G401 (cell line): ENCODE measurements around the gene CHD5. TPM values are rescaled to one million over a fixed set of nuclear protein-coding genes. Genes with fewer than 3 reads are reported as not detected.
A peak's percentile ranks its signal among the peaks of the same experiment; 100 is the strongest.

Experiments
- DNase-seq: peaks from one replicate; pipeline ENCODE4 v3.0.0-alpha.2; 2015; ENCODE audit warnings: low spot score
- in situ Hi-C: cut with HindIII; loops from 2 replicates; pipeline ENCODE4 v1.10.0; 2016; ENCODE audit warnings: low sequenced_read_pairs, mixed read lengths
- total RNA-seq: library from RNA; depleted of rRNA; stranded (reverse); fragments of >200 nt; shearing (Covaris generic); gene quantifications from 2 replicates; pipeline ENCODE4 v1.2.3, GENCODE V29; 2014

CHD5 gene
- total RNA-seq, 1 experiment from 2014 or later, result 13.5 TPM

- peak; percentile 50 for DNase-seq
- in situ Hi-C loops, result no loop called here
Observed at GRCh38 chr1:6162773-6163172, 17.3 kb downstream of the CHD5 start.

DNA sequence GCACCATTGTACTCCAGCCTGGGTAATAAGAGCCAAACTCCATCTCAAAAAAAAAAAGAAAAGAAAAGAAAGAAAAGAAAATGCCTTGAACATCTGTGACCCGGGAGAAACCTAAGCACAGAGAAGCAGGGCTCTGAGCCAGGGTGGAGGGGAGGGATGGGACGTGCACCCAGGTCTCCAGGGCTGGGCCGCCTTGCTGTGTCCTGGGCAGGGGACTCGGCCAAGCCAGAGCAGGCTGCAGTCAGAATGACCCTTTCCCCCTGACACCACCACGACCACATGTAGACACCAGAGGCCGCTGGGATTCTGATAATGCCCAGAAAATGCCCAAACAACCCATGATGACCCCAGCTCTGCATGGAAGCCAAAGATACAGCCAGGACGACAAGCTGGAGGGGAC, 17.8 kb downstream of the CHD5 start:
- in situ Hi-C loops, result no loop called here
- no peak for DNase-seq

DNA sequence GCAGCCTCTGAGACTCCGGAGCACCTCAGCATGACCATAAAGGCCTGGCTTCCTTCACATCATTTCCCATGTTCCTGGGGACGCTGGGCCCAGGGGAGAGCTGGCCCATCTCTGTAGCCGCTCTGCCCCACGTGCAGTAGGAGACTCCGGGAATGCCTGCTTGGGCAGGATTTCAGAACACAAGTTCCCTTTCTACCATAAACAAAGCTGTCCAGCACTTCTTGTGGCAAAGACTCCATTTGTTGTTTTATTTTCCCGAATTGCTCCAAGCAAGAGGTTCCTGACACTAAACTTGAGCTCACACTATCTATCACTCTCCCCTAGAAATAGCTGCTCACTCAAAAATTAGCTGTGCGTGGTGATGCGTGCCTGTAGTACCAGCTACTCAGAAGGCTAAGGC, 21.9 kb downstream of the CHD5 start:
- DNase-seq, result no peak
- in situ Hi-C loops, result no loop called here

DNA sequence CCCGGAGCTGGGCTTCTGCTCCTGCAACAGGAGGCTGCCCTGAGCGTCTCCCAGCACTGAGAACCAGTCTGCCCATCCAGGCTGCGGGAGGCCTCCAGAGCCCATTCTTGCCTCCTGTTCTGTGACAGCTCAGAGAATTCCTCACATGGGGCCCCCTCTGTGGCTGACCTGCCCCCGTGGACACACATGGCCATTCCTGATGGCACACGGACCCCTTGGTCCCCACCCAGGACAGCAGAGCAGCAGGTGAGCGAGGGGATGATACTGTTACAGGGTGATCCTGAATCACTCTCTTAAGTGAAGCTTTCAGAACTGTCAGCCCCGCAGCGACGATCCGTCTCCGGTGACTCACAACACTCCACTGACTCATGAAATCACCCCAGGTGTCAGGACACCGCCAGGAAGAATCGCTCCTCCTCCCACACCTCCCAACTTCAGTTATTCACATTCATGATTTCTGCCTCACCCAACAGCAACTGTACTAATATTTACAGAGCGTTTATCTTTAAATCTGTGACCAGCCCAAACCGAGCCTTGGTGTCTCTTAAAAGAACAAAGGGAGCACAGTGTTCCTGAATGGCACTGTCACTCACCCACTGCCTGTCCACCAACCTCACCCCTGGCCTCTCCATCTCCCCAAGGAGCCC, 22.5 kb downstream of the CHD5 start:
- peak; percentile 10 for DNase-seq

DNA sequence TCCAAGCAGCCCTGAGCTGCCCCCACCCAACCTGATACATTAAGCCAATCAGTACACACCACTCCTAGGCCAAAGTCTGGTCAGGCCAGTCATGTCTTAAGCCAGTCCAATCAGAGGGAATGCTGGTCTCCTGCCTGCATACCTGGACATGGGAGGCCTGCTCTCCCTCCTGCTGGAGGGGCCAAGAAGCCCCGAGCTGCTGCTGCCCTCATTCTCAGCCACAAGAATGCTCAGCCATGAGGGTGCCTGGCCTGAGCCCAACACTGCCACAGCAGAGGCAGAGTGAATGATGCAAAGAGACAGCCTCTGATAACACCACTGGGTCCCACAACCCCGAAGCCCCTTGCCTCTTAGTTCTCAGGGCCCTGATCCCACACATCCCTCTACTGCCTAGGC, 23.0 kb downstream of the CHD5 start:
- DNase-seq, result no peak
- in situ Hi-C loops, result no loop called here

More for the DNA sequence above, 22.5 kb downstream of the CHD5 start:
- in situ Hi-C loops, result no loop called here

GRCh38 chr1:6154525-6155319, 25.4 kb downstream of the CHD5 start:
- in situ Hi-C loops, result no loop called here
- no peak for DNase-seq

GRCh38 chr1:6152882-6153281, 27.2 kb downstream of the CHD5 start:
- no peak for DNase-seq
- in situ Hi-C loops, result no loop called here

DNA sequence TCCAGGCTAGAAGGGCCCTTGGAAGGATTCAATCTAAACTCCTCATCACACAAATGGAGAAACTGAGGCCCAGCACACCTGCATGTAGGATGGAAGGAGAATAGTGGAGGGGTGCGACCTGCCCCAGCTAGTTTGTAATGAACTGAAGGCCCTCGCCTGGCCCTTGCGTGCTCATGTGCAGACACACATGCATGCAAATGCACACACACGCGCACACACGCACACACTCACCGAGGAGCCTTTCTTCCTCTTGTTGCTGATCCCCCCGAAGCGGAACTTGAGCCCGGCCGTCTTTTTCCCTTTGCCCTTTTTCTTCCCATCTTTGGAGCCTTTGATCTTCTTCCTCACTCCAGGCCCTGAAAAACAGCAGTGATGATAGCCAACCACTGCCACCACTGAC, 27.9 kb downstream of the CHD5 start:
- in situ Hi-C loops, result no loop called here
- DNase-seq, result no peak

DNA sequence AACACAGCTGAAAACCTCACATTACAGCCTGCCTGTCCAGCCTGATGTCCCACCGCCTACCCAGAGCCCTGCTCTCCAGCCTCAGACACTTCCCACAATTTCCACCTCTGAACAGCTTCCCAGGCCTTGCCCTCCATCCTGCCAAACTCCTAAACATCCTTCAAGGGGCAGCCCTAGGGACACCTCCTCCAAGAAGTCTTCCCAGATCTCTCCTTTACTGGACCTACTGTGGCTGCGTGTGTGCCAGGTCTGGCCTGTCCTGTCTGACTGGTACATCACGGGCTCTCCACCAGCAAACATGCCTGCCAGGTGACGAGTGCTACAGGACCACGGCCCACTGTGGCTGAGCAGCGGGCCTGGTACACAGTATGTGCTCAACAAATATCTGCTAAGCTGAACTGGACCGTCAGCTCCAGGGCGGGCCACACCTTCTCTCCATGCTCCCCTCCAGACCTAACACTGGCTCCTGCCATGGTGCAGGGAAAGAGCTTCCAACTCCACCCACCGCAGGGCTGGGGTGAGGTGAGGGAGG, 28.8 kb downstream of the CHD5 start:
- in situ Hi-C loops, result no loop called here
- no peak for DNase-seq

- in situ Hi-C loops, result no loop called here
- no peak for DNase-seq
Observed at GRCh38 chr1:6150006-6150938, 29.8 kb downstream of the CHD5 start.

DNA sequence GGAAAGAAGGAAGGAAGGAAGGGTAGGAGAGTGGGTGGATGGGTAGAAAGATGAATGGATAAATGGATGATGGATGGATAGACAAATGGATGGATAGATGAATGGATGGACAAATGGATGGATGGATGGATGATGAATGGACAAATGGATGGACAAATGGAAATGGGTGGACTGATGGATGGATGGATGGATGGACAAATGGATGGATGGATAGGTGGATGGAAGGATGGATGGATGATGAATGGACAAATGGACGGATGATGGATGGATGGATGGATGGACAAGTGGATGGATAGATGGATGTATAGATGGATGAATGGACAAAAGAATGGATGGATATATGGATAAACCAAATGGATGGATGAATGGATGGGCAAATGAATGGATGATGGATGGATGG, 30.5 kb downstream of the CHD5 start:
- DNase-seq, result no peak
- in situ Hi-C loops, result no loop called here

GRCh38 chr1:6148497-6149241, 31.5 kb downstream of the CHD5 start:
- in situ Hi-C loops, result no loop called here
- no peak for DNase-seq

- in situ Hi-C loops, result no loop called here
Observed at GRCh38 chr1:6145864-6146410, 34.2 kb downstream of the CHD5 start.

DNA sequence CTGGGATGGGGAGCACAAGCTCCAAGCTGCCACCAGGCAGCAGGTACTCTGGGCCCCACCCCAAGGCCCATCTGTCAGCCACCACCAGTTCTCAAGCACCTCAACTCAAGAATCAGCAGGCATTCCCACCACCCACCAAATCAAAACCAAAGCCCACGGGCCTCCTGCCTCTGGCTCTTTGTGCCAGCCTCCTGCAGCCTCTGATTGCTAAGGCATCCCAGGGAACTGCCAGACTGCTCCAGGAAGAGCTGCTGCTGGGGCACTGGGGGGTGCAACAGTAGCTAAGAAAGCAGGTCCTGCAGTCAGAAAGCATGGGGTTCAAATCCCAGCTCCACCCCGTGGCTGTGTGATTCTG, 34.7 kb downstream of the CHD5 start:
- DNase-seq, result no peak
- in situ Hi-C loops, result no loop called here

More at GRCh38 chr1:6145864-6146410, 34.2 kb downstream of the CHD5 start:
- no peak for DNase-seq

DNA sequence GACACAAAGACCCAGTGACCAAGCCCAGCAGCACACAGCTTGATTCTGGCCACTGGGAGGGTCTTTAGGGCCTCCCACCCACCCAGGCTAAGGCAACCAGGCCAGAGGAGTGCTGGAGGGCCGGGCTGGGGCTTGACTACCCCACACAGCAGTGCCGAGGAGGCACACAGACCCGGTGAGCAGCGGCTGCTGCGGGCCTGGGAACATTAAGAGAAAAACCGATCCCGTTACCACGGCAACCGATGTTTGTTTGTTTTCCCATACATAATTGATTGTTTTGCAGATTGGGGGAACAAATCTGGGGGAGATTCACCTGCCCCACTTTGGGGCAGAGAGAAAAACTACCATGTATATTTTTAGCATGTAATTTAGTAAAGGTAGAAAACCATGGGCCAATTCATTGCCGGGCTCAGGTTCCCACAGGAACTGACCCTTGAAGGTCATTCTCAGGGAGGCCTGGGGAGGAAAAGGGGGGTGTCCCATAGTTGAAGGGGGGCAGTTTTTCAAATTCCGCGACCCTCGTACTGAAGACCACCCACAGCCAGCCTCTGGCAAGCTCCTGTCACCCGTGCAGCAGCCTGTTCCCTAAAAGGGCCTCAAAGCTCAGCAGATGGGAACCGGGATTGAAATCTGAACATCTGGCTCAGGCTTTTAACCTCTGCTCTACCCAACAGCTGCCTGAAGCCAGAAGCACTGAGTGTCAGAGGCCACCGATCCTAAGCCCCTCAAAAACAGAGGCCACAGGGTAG, 35.3 kb downstream of the CHD5 start:
- DNase-seq, result no peak
- in situ Hi-C loops, result no loop called here

DNA sequence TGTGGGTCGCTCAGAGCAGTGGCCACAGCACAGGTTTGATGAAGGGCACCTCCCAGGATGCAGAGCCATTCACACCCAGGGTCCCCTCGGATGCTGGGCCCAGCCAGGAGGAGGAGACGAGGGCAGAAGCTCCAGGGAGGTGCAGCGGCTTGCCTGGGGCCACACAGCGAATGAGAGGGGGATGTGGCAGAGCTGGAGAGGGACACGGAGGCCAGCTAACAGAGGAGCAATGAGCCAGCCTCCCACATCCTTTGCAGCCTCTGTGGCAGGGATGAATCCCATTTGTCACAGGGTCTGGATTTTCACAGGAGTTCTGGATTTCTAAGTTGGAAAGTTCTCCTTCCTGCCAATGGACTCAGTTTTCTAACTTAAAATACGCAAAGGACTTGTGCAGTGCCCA, 35.9 kb downstream of the CHD5 start:
- no peak for DNase-seq
- in situ Hi-C loops, result no loop called here

GRCh38 chr1:6143395-6143794, 36.7 kb downstream of the CHD5 start:
- in situ Hi-C loops, result no loop called here
- DNase-seq, result no peak

- in situ Hi-C loops, result no loop called here
- no peak for DNase-seq
Observed at GRCh38 chr1:6142734-6143133, 37.4 kb downstream of the CHD5 start.
